Skeletal muscle satellite cell (primary cell): ENCODE data around the gene ABCC3.
"Not testable (repeated sequence)": the region's sequence is repeated elsewhere in the genome, so short reads cannot be mapped to it uniquely, and the experiment has no call there.

ENCODE experiments used
- H3K27me3 ChIP-seq: 2 replicates; pipeline ENCODE4 v1.7.0; 2013; ENCODE audit warnings: low read length; ENCODE audit not compliant: control insufficient read depth, insufficient read depth
- H3K36me3 ChIP-seq: 2 replicates; pipeline ENCODE4 v1.7.0; 2013; ENCODE audit warnings: mild to moderate bottlenecking, control low read depth, low read length; ENCODE audit not compliant: insufficient read depth
- H3K4me1 ChIP-seq: 2 replicates; pipeline ENCODE4 v1.7.0; 2013; ENCODE audit warnings: low read length; ENCODE audit not compliant: control insufficient read depth, insufficient read depth
- H3K4me2 ChIP-seq: 2 replicates; pipeline ENCODE4 v1.7.0; 2013; ENCODE audit warnings: mild to moderate bottlenecking, low read length
- H3K4me3 ChIP-seq: 2 replicates; pipeline ENCODE4 v1.7.0; 2013; ENCODE audit warnings: low read length
- H3K9ac ChIP-seq: 2 replicates; pipeline ENCODE4 v1.7.0; 2013; ENCODE audit warnings: mild to moderate bottlenecking, low read depth, low read length, moderate library complexity
- H3K9me3 ChIP-seq: replicated peaks from 2 replicates; pipeline ENCODE4 v1.7.0; 2013; ENCODE audit warnings: mild to moderate bottlenecking, control low read depth, low read length

The ABCC3 gene

GRCh38 chr17:50692448-50693035, 57.9 kb downstream of the ABCC3 start:
- Histone ChIP-seq H3K36me3 (peaks cover 55% of the 10 kb centered on the region), H3K4me2 (peak overlapping the region; percentile 21), H3K9ac (no peak overlapping the region), H3K4me3 (no peak overlapping the region), H3K9me3 (no peaks in the 10 kb centered on the region), H3K27me3 (no peaks in the 10 kb centered on the region), H3K4me1 (peaks cover 38% of the 10 kb centered on the region)

- peaks cover 38% of the 10 kb centered on the region for H3K4me1 ChIP-seq
- H3K27me3 ChIP-seq: no peaks in the 10 kb centered on the region
- H3K4me2 ChIP-seq: peak overlapping the region; percentile 21
- H3K9ac ChIP-seq: no peak overlapping the region
- peaks cover 58% of the 10 kb centered on the region for H3K36me3 ChIP-seq
- H3K9me3 ChIP-seq: no peaks in the 10 kb centered on the region
- H3K4me3 ChIP-seq: no peak overlapping the region
Measured at GRCh38 chr17:50693036-50693682, 58.5 kb downstream of the ABCC3 start.

- Histone ChIP-seq H3K4me3 (no peak overlapping the region), H3K9me3 (no peaks in the 10 kb centered on the region), H3K27me3 (no peaks in the 10 kb centered on the region), H3K36me3 (peaks cover 67% of the 10 kb centered on the region), H3K9ac (no peak overlapping the region), H3K4me1 (peaks cover 37% of the 10 kb centered on the region), H3K4me2 (no peak overlapping the region)
Measured at GRCh38 chr17:50696365-50696879, 61.7 kb downstream of the ABCC3 start.

- no peaks in the 10 kb centered on the region for H3K9me3 ChIP-seq
- no peak overlapping the region for H3K9ac ChIP-seq
- H3K4me1 ChIP-seq: peaks cover 37% of the 10 kb centered on the region
- no peak overlapping the region for H3K4me2 ChIP-seq
- H3K27me3 ChIP-seq: no peaks in the 10 kb centered on the region
- peaks cover 61% of the 10 kb centered on the region for H3K36me3 ChIP-seq
- no peak overlapping the region for H3K4me3 ChIP-seq
Measured at GRCh38 chr17:50697062-50697461, 62.4 kb downstream of the ABCC3 start.

- H3K9ac ChIP-seq: no peak overlapping the region
- H3K4me3 ChIP-seq: no peak overlapping the region
- no peaks in the 10 kb centered on the region for H3K9me3 ChIP-seq
- no peak overlapping the region for H3K4me2 ChIP-seq
- peaks cover 55% of the 10 kb centered on the region for H3K36me3 ChIP-seq
- H3K4me1 ChIP-seq: peaks cover 30% of the 10 kb centered on the region
- no peaks in the 10 kb centered on the region for H3K27me3 ChIP-seq
Measured at GRCh38 chr17:50697663-50698272, 63.1 kb downstream of the ABCC3 start.

GRCh38 chr17:50699410-50699809, 64.7 kb downstream of the ABCC3 start:
- peak overlapping the region; percentile 16 for H3K4me2 ChIP-seq
- H3K36me3 ChIP-seq: peaks cover 54% of the 10 kb centered on the region
- H3K4me3 ChIP-seq: no peak overlapping the region
- H3K4me1 ChIP-seq: peaks cover 17% of the 10 kb centered on the region
- no peaks in the 10 kb centered on the region for H3K27me3 ChIP-seq
- no peaks in the 10 kb centered on the region for H3K9me3 ChIP-seq
- no peak overlapping the region for H3K9ac ChIP-seq

- peaks cover 14% of the 10 kb centered on the region for H3K4me1 ChIP-seq
- no peak overlapping the region for H3K4me3 ChIP-seq
- H3K36me3 ChIP-seq: peaks cover 19% of the 10 kb centered on the region
- H3K9ac ChIP-seq: no peak overlapping the region
- no peak overlapping the region for H3K4me2 ChIP-seq
- no peaks in the 10 kb centered on the region for H3K9me3 ChIP-seq
- H3K27me3 ChIP-seq: no peaks in the 10 kb centered on the region
Measured at GRCh38 chr17:50703162-50703561, 68.5 kb downstream of the ABCC3 start.

GRCh38 chr17:50707289-50708049, 72.8 kb downstream of the ABCC3 start, which contains the start of gene ANKRD40:
Gene ANKRD40 (minus strand): TSS chr17:50707914. CDS start chr17:50707654, 260 bp downstream.
- Histone ChIP-seq H3K9me3 (no peaks in the 10 kb centered on the region), H3K4me2 (peak within 1 kb of the TSS; percentile 90), H3K9ac (peak within 1 kb of the TSS; percentile 99), H3K4me3 (peak within 1 kb of the TSS; percentile 96), H3K4me1 (peaks cover 14% of the 10 kb centered on the region), H3K27me3 (no peaks in the 10 kb centered on the region), H3K36me3 (peaks cover 5% of the 10 kb centered on the region)

- H3K27me3 ChIP-seq: peaks cover 3% of the 10 kb centered on the region
- H3K36me3 ChIP-seq: peaks cover 5% of the 10 kb centered on the region
- no peaks in the 10 kb centered on the region for H3K9me3 ChIP-seq
- peak overlapping the region; percentile 99 for H3K9ac ChIP-seq
- H3K4me2 ChIP-seq: peak overlapping the region; percentile 90
- H3K4me3 ChIP-seq: peak overlapping the region; percentile 96
- peaks cover 14% of the 10 kb centered on the region for H3K4me1 ChIP-seq
Measured at GRCh38 chr17:50708050-50709000, 73.6 kb downstream of the ABCC3 start.

GRCh38 chr17:50709053-50709452, 74.4 kb downstream of the ABCC3 start:
- Histone ChIP-seq H3K9ac (peak overlapping the region; percentile 99), H3K4me3 (peak overlapping the region; percentile 96), H3K4me2 (peak overlapping the region; percentile 90), H3K4me1 (peaks cover 14% of the 10 kb centered on the region)
- H3K27me3 ChIP-seq, H3K9me3 ChIP-seq, H3K36me3 ChIP-seq: not testable (repeated sequence)
